IPS-NIHi7 (cell line): ENCODE measurements around the gene TMEM120B.

ENCODE experiments used
- DNase-seq: peaks from one replicate; pipeline ENCODE4 v3.0.0; 2012; ENCODE audit warnings: mixed read lengths; ENCODE audit errors: extremely low spot score

Gene TMEM120B

GRCh38 chr12:121817648-121818043 lies 105.1 kb downstream of the TMEM120B start:
- DNase-seq, result no peak

GRCh38 chr12:121819212-121819949 lies 106.8 kb downstream of the TMEM120B start:
- DNase-seq, result no peak

DNA sequence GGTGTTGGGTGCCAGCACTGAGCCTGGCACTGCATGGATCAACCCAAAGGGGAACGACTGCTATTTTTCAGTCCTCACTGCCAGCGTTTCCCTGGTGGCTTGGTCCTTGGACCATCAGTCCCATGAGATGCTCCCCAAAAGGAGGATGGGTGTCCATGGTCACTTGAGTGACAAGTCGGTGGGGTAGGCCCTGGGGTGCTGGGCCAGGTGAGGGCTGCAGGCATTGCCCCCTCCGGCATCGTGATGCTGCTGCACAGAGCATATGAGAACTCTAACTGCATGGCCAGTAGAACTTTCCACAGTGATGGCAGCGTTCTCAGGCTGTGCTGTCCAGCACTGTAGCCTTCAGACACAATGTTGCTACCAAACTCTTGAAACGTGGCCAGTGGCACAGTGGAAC lies 107.5 kb downstream of the TMEM120B start:
- no peak for DNase-seq

- DNase-seq, result no peak
Measured at GRCh38 chr12:121822393-121823100, 110.0 kb downstream of the TMEM120B start.

DNA sequence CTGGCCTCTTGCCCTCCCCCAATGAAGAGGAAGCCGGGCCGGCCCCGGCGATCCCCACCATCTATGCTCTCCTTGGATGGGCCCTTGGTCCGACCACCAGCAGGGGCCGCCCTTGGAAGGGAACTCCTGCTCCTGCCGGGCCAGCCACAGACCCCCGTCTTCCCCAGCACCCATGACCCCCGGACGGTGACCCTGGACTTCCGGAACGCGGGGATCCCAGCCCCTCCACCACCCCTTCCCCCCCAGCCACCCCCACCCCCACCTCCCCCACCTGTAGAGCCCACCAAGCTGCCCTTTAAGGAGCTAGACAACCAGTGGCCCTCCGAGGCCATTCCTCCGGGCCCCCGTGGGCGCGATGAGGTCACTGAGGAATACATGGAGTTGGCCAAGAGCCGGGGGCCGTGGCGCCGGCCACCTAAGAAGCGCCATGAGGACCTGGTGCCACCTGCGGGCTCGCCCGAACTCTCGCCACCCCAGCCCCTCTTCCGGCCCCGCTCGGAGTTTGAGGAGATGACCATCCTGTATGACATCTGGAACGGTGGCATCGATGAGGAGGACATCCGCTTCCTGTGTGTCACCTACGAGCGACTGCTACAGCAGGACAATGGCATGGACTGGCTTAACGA lies 110.7 kb downstream of the TMEM120B start:
- no peak for DNase-seq

GRCh38 chr12:121823727-121824115 lies 111.2 kb downstream of the TMEM120B start:
- no peak for DNase-seq

GRCh38 chr12:121825041-121825523 lies 112.5 kb downstream of the TMEM120B start:
- no peak for DNase-seq

GRCh38 chr12:121826318-121827150 lies 114.0 kb downstream of the TMEM120B start:
- no peak for DNase-seq

GRCh38 chr12:121827351-121828099 lies 115.0 kb downstream of the TMEM120B start:
- no peak for DNase-seq

GRCh38 chr12:121828306-121828705 lies 115.8 kb downstream of the TMEM120B start:
- DNase-seq, result no peak

DNA sequence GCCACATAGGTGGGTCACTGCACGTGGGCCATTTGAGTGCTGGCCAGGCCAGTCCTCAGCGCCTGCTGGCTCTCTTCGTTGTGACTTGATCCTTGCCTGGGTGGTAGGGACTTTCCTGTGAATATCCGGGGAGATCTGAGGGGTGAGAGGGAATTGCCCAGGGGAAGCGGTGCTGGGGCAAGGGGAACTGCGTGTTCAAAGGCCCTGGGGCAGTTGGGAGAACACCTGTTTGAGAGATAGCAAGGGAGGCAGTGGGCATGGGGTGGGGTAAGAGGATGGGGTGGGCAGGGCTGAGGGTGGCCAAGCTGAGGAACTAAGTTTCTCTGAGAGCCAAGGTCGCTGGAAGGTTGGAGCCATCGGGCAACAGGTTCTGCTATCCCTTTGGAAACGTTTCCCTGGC lies 116.3 kb downstream of the TMEM120B start:
- no peak for DNase-seq

DNA sequence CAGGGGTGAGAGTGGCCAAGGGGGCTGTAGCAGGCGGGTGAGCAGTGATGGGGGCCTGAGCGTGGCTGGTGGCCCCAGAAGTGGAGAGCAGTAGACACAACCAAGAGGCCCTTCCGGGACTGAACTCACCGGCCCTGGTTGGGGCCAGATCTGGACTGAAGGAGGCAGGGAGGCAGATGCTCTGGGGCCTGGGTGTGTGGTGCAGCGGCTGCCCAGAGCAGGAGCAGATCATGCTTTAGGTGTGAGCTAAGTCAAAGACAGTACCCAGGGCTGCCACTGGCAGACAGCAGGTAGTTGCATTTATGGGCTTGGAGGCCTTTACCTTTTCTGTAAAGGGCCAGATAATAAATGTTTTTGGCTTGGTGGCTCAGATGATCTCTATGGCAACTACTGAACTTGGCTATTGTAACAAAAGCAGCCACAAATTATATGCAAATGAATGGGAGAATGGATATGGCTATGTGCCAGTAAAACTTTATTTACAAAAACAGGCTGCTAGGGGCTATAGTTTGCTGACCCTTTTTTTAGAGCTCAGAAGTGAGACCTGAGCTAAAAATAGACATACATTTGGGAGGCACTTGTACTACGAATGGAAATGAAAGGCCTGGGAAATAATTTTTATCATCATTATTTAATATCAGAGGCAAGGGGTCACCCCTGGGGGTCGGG lies 116.8 kb downstream of the TMEM120B start:
- DNase-seq, result no peak

- no peak for DNase-seq
Measured at GRCh38 chr12:121830134-121830533, 117.6 kb downstream of the TMEM120B start.

DNA sequence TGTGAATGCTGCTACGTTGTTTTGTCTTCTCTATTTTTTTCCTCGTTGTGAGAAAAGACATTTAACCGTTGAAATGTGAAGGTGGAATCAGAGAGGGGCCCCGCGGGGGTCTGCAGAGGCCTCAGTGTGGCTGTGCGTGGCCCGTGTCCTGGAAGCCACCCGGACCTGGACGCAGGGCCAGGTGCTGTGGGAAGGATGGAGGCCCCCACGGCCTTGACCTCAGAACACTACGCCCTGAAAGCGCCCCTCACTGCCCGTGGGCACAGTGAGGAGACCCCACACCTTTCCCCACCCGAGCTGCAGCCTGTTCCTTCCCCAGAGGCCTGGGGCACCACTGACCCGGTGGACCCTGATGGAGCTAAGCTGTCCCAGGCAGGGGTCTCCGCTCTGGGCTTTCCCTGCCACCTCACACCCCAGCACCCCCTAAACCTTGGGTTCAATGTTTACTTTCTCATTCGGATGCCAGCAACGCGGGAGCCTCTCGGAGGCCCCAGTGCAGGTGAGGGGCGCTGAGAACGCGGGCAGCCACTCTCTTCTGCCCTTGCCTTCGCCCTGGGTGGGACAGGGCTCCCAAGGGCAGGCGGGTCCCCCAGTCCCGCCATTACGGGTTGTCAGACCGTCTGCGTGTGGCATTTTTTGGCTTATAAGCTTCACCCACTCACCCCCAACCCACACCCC lies 118.2 kb downstream of the TMEM120B start:
- no peak for DNase-seq
